Fibroblast of skin of scalp (primary cell): ENCODE measurements around the gene MS4A5. TPM values are rescaled to one million over a fixed set of nuclear protein-coding genes. Genes with fewer than 3 reads are reported as not detected.
"Not testable (repeated sequence)": the region's sequence is repeated elsewhere in the genome, so short reads cannot be mapped to it uniquely, and the experiment has no call there.

Experiments
- DNase-seq: peaks from one replicate; pipeline ENCODE4 v3.0.0-alpha.2; 2013
- polyA plus RNA-seq, 2 experiments: library from polyadenylated mRNA; unstranded; fragments of 120-200 nt; gene quantifications; one replicate each; pipeline ENCODE4 v1.2.1, GENCODE V29; 2013; ENCODE audit not compliant: insufficient read length in 2 of 2

Gene MS4A5, protein sequence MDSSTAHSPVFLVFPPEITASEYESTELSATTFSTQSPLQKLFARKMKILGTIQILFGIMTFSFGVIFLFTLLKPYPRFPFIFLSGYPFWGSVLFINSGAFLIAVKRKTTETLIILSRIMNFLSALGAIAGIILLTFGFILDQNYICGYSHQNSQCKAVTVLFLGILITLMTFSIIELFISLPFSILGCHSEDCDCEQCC
- not detected for polyA plus RNA-seq (2013, experiment 1 of 2; ENCODE audit: insufficient read length)
- not detected for polyA plus RNA-seq (2013, experiment 2 of 2; ENCODE audit: insufficient read length)

DNA sequence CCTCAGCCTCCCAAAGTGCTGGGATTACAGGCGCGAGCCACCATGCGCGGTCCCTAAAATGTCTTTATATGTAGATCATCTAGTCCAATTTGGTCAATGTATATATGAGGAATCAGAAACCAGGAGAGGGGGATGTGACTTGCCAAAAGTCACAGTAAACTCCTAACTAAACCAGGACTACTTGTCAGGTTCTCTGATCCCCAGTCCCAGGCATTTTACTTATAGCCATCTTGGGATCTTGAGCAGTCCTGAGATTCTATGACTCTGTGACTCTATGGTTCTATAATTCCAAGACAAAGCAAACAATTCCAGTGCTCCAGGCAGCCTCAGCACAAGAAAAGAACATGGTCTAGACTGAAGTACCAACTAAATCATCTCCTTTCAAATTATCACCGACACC lies at the start of gene MS4A5:
MS4A5 (plus strand) TSS at position 301 of the 400 bp plus-strand sequence. CDS start 103 bp downstream, outside the sequence.
- no peak for DNase-seq

DNA sequence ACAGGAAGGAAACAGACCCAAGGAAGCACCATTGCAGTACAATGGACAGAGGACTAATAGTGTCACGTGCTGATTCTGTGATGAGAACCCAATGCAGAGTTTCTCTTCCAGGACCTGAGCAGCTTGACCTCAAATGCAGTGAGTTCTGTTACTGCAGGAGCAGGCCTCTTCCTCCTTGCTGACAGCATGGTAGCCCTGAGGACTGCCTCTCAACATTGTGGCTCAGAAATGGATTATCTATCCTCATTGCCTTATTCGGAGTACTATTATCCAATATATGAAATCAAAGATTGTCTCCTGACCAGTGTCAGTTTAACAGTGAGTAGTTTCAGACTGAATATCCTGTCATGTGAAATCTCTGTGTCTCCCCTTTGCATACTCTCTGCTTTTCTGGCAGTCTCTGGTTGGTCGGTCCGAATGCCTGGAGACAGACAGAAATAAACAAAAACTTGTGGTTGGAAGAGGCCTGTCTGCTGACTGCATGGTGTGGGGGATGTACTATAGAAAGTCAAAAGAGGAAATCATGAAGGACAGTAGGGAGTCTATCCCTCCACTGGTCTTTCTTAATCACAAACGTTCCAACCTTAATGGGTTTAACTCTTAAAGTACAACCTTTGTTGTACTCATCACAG lies 40.0 kb upstream of the MS4A5 start:
- no peak for DNase-seq

DNA sequence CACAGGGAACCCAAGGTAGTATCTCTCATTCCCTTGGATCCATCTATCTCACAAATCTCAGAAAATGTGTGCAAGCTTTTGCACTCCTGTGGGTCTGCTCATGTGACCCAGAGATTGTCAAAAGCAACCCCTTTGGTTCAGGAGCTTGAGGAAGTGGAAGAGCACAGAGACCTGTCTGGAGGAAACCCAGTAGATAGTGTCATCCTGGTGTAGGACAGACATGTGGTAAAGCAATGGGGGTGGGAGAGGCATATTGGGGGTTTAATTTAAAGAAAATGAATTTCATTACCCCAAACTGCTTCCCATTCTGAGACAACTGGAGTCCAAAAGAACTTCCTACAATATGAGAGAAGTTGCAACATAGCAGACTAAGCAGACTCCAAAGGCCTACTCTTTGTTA lies 39.0 kb upstream of the MS4A5 start:
- no peak for DNase-seq

DNA sequence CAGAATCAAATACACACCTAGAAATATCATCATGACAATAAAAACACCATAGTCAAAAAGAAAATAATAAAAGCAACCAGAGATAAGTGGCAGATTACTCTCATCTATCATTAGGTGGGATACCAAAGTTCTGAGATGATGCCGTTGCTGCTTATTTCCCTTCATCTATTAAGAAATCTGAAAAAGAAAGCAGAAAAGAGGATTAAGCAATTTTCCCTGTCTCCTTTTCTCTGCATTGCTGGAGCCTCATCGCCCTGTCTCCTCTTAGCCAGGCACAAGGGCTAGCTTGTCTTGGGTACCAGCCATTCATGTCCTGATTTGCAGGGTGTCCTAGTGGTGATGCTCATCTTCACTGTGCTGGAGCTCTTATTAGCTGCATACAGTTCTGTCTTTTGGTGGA lies 37.0 kb upstream of the MS4A5 start:
- no peak for DNase-seq

DNA sequence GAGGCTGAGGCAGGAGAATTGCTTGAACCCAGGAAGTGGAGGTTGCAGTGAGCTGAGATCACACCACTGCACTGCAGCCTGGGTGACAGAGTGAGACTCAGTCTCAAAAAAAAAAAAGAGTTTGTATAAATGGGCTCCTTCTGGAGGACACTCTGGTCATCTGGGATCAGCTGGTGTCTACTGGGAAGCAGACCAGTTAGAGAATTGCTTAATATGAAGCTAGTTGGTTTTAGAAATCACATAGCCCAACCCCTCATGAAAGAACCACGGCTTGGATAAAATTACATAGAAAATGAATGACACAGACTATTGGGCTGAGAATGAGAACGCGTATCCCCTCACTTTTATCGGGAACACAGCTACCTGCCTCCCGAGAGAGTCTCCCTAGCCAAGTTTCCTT lies 36.4 kb upstream of the MS4A5 start:
- DNase-seq: no peak

DNA sequence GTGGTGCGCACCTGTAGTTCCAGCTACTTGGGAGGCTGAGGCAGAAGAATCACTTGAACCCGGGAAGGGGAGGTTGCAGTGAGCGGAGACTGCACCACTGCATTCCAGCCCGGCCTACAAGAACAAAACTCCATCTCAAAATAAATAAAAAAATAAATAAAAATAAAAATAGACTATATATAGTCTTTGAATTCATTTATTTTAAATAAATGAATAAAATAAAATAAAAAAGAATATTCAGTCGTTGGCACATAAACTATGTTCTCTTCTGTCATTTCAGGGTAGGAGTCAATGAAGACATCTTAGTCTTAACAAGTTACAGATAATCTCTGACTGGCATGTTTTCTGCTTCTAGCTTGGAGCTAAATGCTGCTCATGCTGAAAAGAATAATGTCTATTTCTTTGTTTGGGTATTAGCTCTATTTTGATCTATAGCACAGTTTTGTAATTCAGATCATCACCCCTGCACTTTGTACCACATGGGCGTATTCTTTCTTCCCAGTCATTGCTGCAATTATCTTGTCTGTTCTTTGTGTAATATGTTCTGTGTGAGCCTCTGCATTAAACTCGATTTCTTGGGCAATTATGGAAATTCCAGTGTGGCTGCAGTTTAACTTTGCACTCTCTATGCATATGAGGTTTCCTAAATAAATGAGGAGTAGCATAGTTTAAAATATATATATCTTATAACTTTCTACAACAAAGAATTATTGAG lies 34.5 kb upstream of the MS4A5 start:
- DNase-seq: no peak

DNA sequence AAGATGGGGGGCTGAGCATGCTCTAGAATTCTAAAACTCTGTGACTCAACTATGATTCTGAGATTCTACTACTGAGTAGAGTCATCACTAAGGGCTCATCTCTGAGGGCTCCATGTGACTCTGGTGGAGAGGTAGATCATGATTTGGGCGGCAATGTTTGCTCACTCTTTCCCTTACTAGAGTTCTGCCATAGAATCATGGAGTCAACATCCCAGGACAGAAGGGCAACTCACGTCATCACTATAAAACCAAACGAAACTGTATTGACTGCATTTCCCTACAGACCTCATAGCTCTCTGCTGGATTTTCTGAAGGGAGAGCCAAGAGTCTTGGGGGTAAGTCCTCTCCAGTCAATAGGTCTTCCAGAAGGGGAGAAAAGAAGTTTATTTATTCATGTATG lies 33.0 kb upstream of the MS4A5 start, which contains the start of gene MS4A14:
MS4A14 (plus strand) TSS at position 78 of the 400 bp plus-strand sequence; CDS start at position 198, 120 bp downstream.
- DNase-seq: no peak

DNA sequence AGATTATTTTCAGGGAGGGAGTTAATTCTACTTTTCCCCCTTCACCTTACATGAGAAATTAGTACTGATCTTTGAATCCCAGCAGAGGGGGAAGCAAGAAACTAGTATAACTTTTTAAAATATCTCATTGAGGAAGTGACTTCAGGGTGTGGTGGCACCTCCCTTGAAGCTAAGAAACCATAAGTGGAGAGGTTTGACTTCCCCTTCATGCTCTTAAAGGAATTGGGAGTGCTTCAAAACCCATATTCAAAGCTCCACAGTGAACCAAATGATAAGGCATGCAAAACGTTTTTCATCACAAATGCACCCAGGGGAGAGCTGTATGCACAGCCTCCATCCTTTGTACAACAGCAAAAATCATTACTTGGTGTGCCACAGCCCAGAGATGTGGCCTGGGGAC lies 32.6 kb upstream of the MS4A5 start:
- no peak for DNase-seq

DNA sequence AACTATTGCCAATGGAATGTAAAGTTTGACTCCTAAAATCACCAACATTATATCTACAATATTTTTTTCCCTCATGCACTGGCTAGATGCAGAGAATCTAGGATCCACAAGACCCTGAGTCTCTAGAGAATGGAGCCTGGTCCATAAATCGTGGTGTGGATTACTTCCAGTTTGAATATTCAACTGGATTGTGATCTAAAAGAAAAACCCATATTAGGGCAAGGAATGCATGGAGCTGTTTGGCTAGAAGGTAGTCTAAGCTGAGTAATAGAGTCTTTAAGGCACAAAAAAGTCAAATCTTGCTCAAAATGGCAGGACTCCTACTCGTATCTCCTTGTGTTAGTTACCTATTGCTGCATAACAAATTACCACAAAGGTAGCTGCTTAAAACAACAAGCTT lies 9.4 kb upstream of the MS4A5 start:
- no peak for DNase-seq

DNA sequence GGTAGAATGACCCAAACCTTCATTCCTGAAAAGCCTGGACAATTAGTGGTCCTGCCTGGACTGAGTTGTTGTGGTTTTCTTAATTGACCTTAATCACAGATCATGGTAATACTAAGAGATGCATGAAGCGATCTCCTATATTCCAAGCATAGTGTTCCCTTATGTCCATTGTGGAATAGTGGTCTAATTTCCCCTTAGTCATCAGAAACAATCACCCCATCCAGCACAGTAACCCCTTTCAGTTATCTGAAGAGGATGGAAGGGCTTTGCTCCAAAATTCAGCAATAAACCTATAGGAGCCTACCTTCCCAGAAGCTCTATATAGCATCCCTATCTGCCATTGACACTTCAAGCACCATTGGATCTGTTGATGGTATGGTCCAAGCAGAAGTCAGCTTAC lies 6.8 kb upstream of the MS4A5 start:
- DNase-seq: no peak

DNA sequence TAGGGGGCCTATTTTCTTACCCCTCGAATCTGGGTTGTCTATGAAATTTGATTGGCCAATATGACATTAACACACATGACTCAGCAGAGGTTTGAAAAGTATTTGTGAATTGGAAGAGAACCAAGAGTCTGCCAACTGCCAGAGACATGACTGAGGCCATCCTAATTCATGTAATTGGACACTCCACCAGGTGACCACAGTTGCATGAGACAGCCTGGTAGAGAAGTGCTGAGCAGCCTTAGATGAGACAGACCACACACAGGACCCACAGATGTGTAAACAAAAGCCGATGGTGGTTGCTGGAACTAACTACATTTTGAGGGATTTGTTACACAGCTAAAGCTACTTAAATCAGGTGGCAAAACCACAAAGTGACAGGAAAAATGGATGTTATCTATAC lies 855 bp upstream of the MS4A5 start:
- no peak for DNase-seq

DNA sequence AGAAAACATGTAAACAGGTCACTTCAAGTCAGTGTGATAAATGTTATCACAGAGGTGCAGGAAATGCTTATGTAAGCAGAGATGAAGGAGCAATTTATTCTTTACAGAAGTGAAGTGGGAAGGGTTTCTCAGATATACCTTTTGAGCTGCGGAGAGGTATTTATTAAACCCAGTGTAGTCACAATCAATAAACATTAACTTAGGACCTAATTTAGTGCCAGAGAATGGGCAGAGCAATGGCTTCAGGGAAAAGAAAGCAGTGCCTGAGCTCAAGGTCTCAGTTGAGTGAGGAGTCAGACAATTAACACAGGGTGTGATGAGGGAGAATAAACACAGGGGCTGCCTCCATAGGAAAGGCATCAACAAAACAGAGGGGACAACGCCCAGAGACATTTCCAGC lies 1.9 kb downstream of the MS4A5 start:
- DNase-seq: no peak

DNA sequence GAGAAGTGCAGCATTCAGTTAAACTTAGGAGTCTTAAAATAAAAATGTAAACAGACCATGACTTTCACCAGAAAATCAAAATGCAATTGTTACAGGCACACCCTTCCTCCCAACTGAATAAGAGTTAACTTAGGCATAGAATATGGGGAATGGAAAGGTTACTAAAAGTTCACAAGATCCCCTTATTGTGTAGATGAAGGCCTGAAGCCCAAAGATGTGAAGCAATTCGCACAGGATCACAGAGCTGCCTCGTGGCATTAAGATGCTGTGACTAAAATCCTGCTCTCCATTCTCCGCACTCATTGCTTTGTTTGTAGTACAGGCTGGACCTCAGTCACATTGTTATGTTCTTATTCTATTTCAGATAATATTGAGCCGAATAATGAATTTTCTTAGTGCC lies 4.0 kb downstream of the MS4A5 start:
- no peak for DNase-seq

DNA sequence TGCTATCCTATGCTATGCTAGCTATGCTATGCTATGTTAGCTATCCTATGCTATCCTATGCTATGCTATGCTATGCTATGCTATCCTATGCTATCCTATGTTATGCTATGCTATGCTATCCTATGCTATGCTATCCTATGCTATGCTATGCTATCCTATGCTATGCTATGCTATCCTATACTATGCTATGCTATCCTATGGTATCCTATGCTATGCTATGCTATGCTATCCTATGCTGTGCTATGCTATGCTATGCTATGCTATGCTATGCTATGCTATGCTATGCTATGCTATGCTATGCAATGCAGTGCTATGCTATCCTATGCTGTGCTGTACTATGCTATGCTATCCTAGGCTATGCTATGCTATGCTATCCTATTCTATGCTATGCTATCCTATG lies 17.7 kb downstream of the MS4A5 start:
- DNase-seq: no peak

DNA sequence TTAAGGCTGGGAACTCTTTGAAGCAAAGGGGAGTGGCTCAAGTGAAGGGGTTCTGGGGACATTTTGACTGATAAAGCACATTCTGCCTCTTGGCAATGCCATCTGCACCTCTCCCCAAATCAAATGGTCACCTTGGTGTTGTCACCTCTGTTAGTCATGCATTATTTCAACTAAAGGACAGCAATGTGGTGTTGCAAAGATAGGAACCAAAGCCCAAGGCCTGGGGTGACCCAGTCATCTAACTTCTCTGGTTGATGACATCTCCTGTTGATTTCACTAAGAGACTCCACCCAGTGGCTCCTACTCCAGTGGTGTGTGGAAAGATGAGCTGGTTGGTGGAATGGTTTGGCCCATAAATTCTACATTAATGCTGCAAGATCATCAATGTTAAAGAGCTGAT lies 18.5 kb downstream of the MS4A5 start:
- no peak for DNase-seq

DNA sequence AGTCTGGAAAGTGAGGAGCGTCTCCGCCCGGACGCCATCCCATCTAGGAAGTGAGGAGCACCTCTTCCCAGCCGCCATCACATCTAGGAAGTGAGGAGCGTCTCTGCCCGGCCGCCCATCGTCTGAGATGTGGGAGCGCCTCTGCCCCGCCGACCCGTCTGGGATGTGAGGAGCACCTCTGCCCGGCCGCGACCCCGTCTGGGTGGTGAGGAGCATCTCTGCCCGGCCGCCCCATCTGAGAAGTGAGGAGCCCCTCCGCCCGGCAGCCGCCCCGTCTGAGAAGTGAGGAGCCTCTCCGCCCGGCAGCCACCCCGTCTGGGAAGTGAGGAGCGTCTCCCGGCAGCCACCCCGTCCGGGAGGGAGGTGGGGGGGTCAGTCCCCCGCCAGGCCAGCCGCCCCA lies 21.8 kb downstream of the MS4A5 start:
- DNase-seq: not testable (repeated sequence)

DNA sequence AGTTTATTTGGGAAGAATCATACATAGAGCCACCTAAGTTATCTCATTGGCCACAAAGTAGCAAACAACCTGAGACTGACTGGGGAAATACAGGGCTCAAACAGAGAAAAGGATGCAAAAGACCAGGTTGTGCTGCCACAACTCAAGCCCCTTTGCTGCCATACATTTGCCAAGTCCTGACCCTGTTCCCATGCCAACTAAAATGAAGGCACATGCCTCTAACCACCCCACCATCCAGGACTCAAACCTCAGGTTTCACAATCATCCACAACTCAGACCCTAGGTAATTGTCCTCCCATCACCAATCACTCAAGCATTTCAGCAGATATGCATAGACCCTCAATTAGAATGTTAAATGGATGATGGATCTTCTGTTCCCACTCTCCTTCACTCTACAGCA lies 24.8 kb downstream of the MS4A5 start:
- no peak for DNase-seq

DNA sequence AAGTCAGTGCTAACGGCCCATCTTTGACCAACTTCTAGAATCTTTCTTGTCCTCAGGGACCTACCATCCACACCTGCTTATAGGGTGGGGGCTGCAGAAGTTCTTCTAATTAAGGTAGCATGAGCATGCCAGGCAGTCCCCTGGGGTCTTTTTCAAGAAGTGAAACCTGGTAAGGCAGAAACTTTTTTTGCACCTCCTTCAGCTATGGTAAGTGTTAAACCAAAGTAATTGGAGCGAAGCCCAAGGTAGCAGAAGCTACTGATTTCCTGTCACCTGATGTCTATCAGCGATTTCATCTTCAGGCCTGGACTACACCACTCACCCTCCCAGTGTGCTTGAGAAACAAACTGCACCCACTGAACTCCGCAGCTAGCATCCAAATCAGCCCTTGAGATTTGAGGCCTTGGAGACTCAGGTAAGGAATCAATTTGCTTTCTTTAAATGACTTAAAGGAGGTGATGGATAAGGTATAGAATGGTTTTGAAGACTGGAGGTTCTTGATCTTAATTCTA lies 26.2 kb downstream of the MS4A5 start, which contains the start of gene MS4A1:
MS4A1 (plus strand) TSS at position 317 of the 512 bp plus-strand sequence. CDS start 6,528 bp downstream, outside the sequence.
- no peak for DNase-seq

DNA sequence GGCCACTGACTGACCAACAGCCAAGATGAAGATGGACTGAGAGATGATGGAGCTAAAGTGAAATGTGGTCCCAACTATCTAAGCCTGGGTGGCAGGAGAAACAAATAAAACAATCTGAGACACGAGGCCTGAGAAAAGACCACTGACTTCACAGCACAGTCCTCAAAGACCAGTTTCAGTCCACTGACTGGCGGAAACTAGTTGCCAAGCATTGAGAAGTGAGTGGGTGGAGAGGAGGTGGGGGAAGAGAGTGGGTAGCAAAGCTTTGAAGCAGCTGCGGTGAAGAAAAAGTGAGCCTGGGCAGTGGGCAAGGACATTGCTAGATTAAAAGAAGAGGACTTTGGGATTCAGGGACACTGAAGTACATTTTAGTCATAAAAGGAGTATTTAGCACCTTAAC lies 28.2 kb downstream of the MS4A5 start:
- DNase-seq: no peak

DNA sequence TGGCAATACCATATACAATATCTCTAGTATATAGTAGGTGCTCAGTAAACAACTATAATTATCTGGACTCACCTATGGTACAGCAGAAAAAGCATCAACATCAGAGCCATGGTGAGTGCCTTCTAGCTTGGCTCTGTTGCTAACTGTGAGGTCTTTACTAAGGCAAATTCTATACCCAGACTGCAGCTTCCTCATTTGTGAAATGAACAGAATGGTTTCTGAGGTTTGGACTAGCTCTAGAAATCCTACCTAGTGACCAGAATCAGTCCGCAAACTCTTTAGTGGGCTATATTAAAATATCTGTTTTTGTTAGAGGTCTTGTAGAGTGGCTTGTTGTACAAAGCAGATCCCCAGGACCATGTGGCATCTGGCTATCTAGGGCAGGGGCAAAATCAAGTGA lies 30.0 kb downstream of the MS4A5 start:
- no peak for DNase-seq

DNA sequence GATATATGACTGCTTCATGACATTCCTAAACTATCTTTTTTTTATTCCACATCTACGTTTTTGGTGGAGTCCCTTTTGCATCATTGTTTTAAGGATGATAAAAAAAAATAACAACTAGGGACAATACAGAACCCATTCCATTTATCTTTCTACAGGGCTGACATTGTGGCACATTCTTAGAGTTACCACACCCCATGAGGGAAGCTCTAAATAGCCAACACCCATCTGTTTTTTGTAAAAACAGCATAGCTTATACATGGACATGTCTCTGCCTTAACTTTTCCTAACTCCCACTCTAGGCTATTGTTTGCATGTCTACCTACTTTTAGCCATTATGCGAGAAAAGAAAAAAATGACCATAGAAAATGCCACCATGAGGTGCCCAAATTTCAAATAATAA lies 39.5 kb downstream of the MS4A5 start:
- no peak for DNase-seq

DNA sequence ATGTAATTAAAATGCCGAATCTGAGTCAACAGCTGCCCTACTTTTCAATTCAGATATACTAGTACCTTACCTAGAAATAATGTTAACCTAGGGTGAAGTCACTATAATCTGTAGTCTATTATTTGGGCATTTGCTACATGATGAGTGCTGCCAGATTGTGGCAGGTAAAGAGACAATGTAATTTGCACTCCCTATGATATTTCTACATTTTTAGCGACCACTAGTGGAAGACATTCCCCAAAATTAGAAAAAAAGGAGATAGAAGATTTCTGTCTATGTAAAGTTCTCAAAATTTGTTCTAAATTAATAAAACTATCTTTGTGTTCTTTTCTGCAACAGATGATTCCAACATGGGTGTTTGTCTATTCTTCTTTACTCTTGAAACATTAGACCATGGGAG lies 40.4 kb downstream of the MS4A5 start:
- no peak for DNase-seq

DNA sequence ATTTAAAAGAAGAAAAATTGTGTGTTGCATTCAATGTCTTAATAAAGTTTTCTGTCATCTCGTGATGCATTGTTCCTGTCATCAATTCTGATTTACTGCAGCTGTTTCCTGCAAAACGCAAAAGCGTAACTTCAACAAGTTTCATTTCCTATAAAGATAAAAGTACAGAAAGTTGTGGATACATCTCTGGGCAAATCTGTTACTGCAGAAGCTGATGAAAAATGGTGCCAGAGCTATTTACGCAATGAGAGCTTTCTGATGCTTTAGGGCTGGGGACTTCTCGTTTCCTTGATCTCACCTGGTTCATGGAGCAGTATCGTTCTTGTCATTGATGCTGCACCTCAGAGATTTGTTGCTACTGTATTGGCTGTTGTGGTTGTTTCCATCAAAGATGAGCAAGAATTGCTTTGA lies 47.7 kb downstream of the MS4A5 start:
- no peak for DNase-seq

DNA sequence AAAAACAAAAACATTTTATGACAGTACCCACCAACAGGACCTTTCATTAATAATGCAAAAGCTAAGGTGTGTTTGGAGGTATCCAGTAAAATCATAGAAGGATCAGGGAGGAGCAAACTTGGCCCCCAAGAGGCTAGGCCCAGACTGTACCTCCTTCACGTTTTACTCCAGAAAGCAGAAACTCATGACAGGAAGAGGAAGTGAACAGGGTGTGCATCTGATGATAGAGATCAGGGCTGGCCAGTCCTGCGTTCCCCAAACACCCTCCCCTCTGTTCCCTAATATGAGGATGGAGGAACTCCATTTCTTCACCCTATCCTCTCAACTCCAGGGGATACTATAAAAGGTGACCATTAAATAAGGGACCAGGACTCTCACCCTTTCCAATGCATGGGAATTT lies 53.0 kb downstream of the MS4A5 start:
- no peak for DNase-seq
